K562 (cell line): ENCODE measurements around the gene MLANA. TPM values are rescaled to one million over a fixed set of nuclear protein-coding genes. Genes with fewer than 3 reads are reported as not detected.

ENCODE experiments used
- ATAC-seq: fragments of 200-7000 bp; cut with Tn5 transposase; 3 replicates; pipeline ENCODE4 v1.9.1; 2020; ENCODE audit warnings: moderate library complexity
- BruUV-seq: library from RNA; stranded (reverse); fragments of 400-500 nt; replicated peaks from 2 replicates; lab custom pipeline; 2021; lab: Mats Ljungman, UMichigan
- CTCF ChIA-PET: fragments of 300-600 bp; formaldehyde crosslinking; extraction: SDS; loops from one replicate; lab custom pipeline; 2021; ENCODE audit warnings: low intra/inter-chr PET ratio; lab: Yijun Ruan, JAX
- POLR2A ChIA-PET: fragments of 300-600, 350-650 bp; sonication (Branson Sonifier 250); formaldehyde crosslinking; extraction: SDS; loops from one replicate; lab custom pipeline; 2021; ENCODE audit warnings: antibody characterized with exemption, inconsistent platforms; lab: Yijun Ruan, JAX
- DNase-seq, 4 experiments: peaks; one replicate each; pipeline versions ENCODE4 v3.0.0 to v3.0.0-alpha.2; 2011 to 2018; ENCODE audit warnings: low spot score in 3 of 4, mixed read lengths in 3 of 4; ENCODE audit errors: extremely low read depth in 1 of 4
- FAIRE-seq: peaks from 2 replicates; lab custom pipeline; 2011; peaks lifted over from hg19 to GRCh38; lab: Jason Lieb, UNC
- H2AFZ ChIP-seq: 2 replicates; pipeline ENCODE4 v1.6.0; 2011; ENCODE audit warnings: low read depth, low read length, control low read depth, inconsistent platforms
- H3K27ac ChIP-seq: fragments of 200-600 bp; 3 replicates; pipeline ENCODE4 v1.8.0; 2011; ENCODE audit warnings: low read depth, mild to moderate bottlenecking, control low read depth, inconsistent platforms, low read length, moderate library complexity, mixed read lengths; ENCODE audit errors: extremely low read depth
- H3K27me3 ChIP-seq, 2 experiments: fragments of 300-600 bp in 1 of 2; 2 replicates in 1 of 2; 3 replicates in 1 of 2; pipeline versions ENCODE4 v1.6.0 to v1.8.0; 2011; ENCODE audit warnings: inconsistent platforms in 2 of 2, low read length in 2 of 2, mild to moderate bottlenecking in 1 of 2, mixed read lengths in 1 of 2, moderate library complexity in 1 of 2; ENCODE audit not compliant: control insufficient read depth in 2 of 2, insufficient read depth in 2 of 2
- H3K36me3 ChIP-seq: fragments of 300-600 bp; 3 replicates; pipeline ENCODE4 v1.8.0; 2011; ENCODE audit warnings: mild to moderate bottlenecking, low read length, inconsistent platforms; ENCODE audit not compliant: control insufficient read depth, insufficient read depth
- H3K4me1 ChIP-seq, 2 experiments: fragments of 200-600 bp in 1 of 2; replicated peaks in 1 of 2; 2 replicates in 1 of 2; 3 replicates in 1 of 2; pipeline versions ENCODE4 v1.5.1 to v1.8.0; 2011; ENCODE audit warnings: inconsistent platforms in 2 of 2, low read length in 2 of 2, mild to moderate bottlenecking in 1 of 2, mixed read lengths in 1 of 2, moderate library complexity in 1 of 2; ENCODE audit not compliant: control insufficient read depth in 2 of 2, insufficient read depth in 2 of 2
- H3K4me2 ChIP-seq: 2 replicates; pipeline ENCODE4 v1.6.1; 2011; ENCODE audit warnings: low read length, control low read depth, inconsistent platforms, mixed read lengths; ENCODE audit not compliant: insufficient read depth
- H3K4me3 ChIP-seq: fragments of 200-600 bp; sonication (generic), shearing (Covaris generic); 2 replicates; pipeline ENCODE4 v1.5.1; 2016; ENCODE audit warnings: control low read depth, inconsistent platforms
- H3K79me2 ChIP-seq: fragments of 200-600 bp; 3 replicates; pipeline ENCODE4 v1.8.0; 2011; ENCODE audit warnings: low read length, inconsistent platforms; ENCODE audit not compliant: control insufficient read depth, insufficient read depth
- H3K9ac ChIP-seq, 2 experiments: 2 replicates each; pipeline versions ENCODE4 v1.6.0 to v1.6.1; 2011; ENCODE audit warnings: low read depth in 2 of 2, low read length in 2 of 2, control low read depth in 1 of 2, inconsistent platforms in 1 of 2, mild to moderate bottlenecking in 1 of 2, mixed read lengths in 1 of 2; ENCODE audit not compliant: insufficient read depth in 1 of 2
- H3K9me1 ChIP-seq: one replicate; pipeline ENCODE4 v1.6.0; 2011; ENCODE audit warnings: inconsistent platforms, mild to moderate bottlenecking, low read length, moderate library complexity; ENCODE audit not compliant: control insufficient read depth, insufficient read depth
- H3K9me3 ChIP-seq: replicated peaks from 2 replicates; pipeline ENCODE4 v1.5.1; 2011; ENCODE audit warnings: low read depth, low read length, inconsistent platforms; ENCODE audit not compliant: control insufficient read depth, insufficient read depth
- H4K20me1 ChIP-seq: replicated peaks from 2 replicates; pipeline ENCODE4 v1.6.1; 2011; ENCODE audit warnings: low read length, inconsistent platforms, mixed read lengths; ENCODE audit not compliant: control insufficient read depth, insufficient read depth
- ARID3A ChIP-seq: IDR thresholded peaks from 2 replicates; pipeline ENCODE4 v1.6.1; 2012; ENCODE audit warnings: low read depth, low read length, improper control_type of control experiment, borderline replicate concordance
- CEBPG ChIP-seq, 3 experiments: fragments of 200-800 bp in 1 of 3; sonication (Bioruptor generic) in 1 of 3; sonication (generic) in 1 of 3; formaldehyde crosslinking in 1 of 3; IDR thresholded peaks in 2 of 3; conservative IDR thresholded peaks in 1 of 3; 2 replicates each; pipeline versions ENCODE4 v1.6.1 to v1.8.0; 2016 to 2022; ENCODE audit warnings: missing compliant biosample characterization in 2 of 3, missing genetic modification characterization in 2 of 3, mild to moderate bottlenecking in 1 of 3, missing genetic modification reagents in 1 of 3
- CTCF ChIP-seq, 3 experiments: IDR thresholded peaks in 2 of 3; conservative IDR thresholded peaks in 1 of 3; 2 replicates each; pipeline ENCODE4 v1.5.1; 2011 to 2012; ENCODE audit warnings: low read length in 3 of 3, mild to moderate bottlenecking in 3 of 3, control low read depth in 2 of 3, improper control_type of control experiment in 1 of 3, inconsistent platforms in 1 of 3, low read depth in 1 of 3, mixed read lengths in 1 of 3, moderate library complexity in 1 of 3; ENCODE audit not compliant: insufficient read depth in 2 of 3
- MIER1 ChIP-seq: fragments of 450-650 bp; IDR thresholded peaks from 2 replicates; pipeline ENCODE4 v1.6.1; 2016; ENCODE audit warnings: antibody characterized with exemption, mild to moderate bottlenecking, low read depth
- RAD21 ChIP-seq, 2 experiments: fragments of 250-450 bp in 1 of 2; fragments of 450-650 bp in 1 of 2; sonication (Bioruptor Pico) in 1 of 2; formaldehyde crosslinking in 1 of 2; IDR thresholded peaks in 1 of 2; conservative IDR thresholded peaks in 1 of 2; 2 replicates each; pipeline versions ENCODE4 v1.4.0 to v1.8.0; 2020 to 2022; ENCODE audit warnings: mild to moderate bottlenecking in 2 of 2, moderate library complexity in 1 of 2
- RFX1 ChIP-seq: fragments of 450-650 bp; IDR thresholded peaks from 2 replicates; pipeline ENCODE4 v1.6.1; 2016; ENCODE audit warnings: mild to moderate bottlenecking, moderate library complexity
- ZC3H8 ChIP-seq: fragments of 450-650 bp; IDR thresholded peaks from 2 replicates; pipeline ENCODE4 v1.6.1; 2017
- ZNF133 ChIP-seq: fragments of 250-450 bp; sonication (Bioruptor Pico); IDR thresholded peaks from 2 replicates; pipeline ENCODE4 v1.4.0; 2020; ENCODE audit warnings: mild to moderate bottlenecking
- ZNF134 ChIP-seq: fragments of 250-450 bp; sonication (Bioruptor Pico); conservative IDR thresholded peaks from 2 replicates; pipeline ENCODE4 v1.4.0; 2020
- ZNF184 ChIP-seq: sonication (generic); formaldehyde crosslinking; IDR thresholded peaks from 2 replicates; pipeline ENCODE4 v1.5.0; 2020; ENCODE audit warnings: missing genetic modification reagents
- ZNF311 ChIP-seq: fragments of 250-450 bp; sonication (Bioruptor Pico); IDR thresholded peaks from 2 replicates; pipeline ENCODE4 v1.4.0; 2020; ENCODE audit warnings: mild to moderate bottlenecking, moderate library complexity
- ZNF347 ChIP-seq: fragments of 450-650 bp; formaldehyde crosslinking; IDR thresholded peaks from 2 replicates; pipeline ENCODE4 v1.4.0; 2020; ENCODE audit warnings: low read depth, mild to moderate bottlenecking, moderate library complexity
- ZNF408 ChIP-seq: fragments of 250-450 bp; sonication (Bioruptor Pico); IDR thresholded peaks from 2 replicates; pipeline ENCODE4 v1.4.0; 2020; ENCODE audit warnings: low read depth, mild to moderate bottlenecking, moderate library complexity
- WGBS: fragments of 100-300 bp; shearing (Covaris generic); methylation state at CpG from one replicate; pipeline ENCODE4 v1.1.6; 2016; ENCODE audit warnings: low coverage, mixed read lengths; ENCODE audit not compliant: insufficient coverage; ENCODE audit errors: missing lambda C conversion rate; 5-methylcytosine and 5-hydroxymethylcytosine counted together
- in situ Hi-C: fragments of 300-500 bp; cut with MboI; formaldehyde crosslinking; loops from 4 replicates; pipeline ENCODE4 v1.15.0; 2018; ENCODE audit warnings: inconsistent platforms, mixed read lengths
- intact Hi-C: fragments of 100-400 bp; cut with micrococcal nuclease; formaldehyde crosslinking; loops from 2 replicates; pipeline ENCODE4 v1.14.2; 2022
- polyA plus RNA-seq, 8 experiments: library from polyadenylated mRNA; depleted of rRNA in 4 of 8; stranded (reverse) in 5 of 8; unstranded in 3 of 8; fragments of >200 nt; fragmentation: Nextera tagmentation in 2 of 8; fragmentation: Illumina TruSeq in 1 of 8; extraction: Ambion mirVana in 2 of 8; extraction: Trizol in 1 of 8; gene quantifications; 2 replicates each; pipeline versions ENCODE4 v1.2.1 to v1.2.3, GENCODE V29; 2011 to 2014; ENCODE audit warnings: inconsistent platforms in 1 of 8, missing spikeins in 1 of 8
- total RNA-seq, 7 experiments: library from RNA; depleted of rRNA in 6 of 7; stranded (reverse); fragments of >200 nt in 6 of 7; fragmentation: Illumina TruSeq in 2 of 7; extraction: Trizol in 2 of 7; gene quantifications; 2 replicates each; pipeline versions ENCODE4 v1.2.1 to v1.2.3, GENCODE V29; 2011 to 2021; ENCODE audit warnings: low replicate concordance in 1 of 7

Gene MLANA
- total and polyA plus RNA-seq, 9 of the 15 experiments (the other 6 are each of a cell fraction or from before 2014, with no cell fraction given), result not detected

- BruUV-seq, result no TSS peak
- in situ Hi-C loops (no loop called here), intact Hi-C loops (no loop called here)
- no peak overlapping the region for H2AFZ ChIP-seq
- no peak for DNase-seq
- H3K27ac ChIP-seq, result no peak overlapping the region
- no peak overlapping the region for H3K4me3 ChIP-seq
- H3K36me3 ChIP-seq, result no peaks in the 10 kb centered on the region
- ChIA-PET POLR2A (no interaction called here), CTCF (no interaction called here)
- no peak overlapping the region for H3K9ac ChIP-seq
- no peaks in the 10 kb centered on the region for H3K27me3 ChIP-seq
- no peaks in the 10 kb centered on the region for H3K79me2 ChIP-seq
- H3K9me1 ChIP-seq, result no peaks in the 10 kb centered on the region
- TF ChIP-seq ZNF408 (CRISPR knock-in tag) (no peak), ZNF184 (CRISPR knock-in tag) (no peak), ZNF133 (no peak)
- ATAC-seq, result no peak
- H4K20me1 ChIP-seq, result no peaks in the 10 kb centered on the region; the same call in 1 of the 2 replicates
- peaks cover 3 to 24% of the 10 kb centered on the region in 2 experiments; a peak in 4 of 5 replicates for H3K4me1 ChIP-seq
- no peak for FAIRE-seq
- WGBS, result 22% methylated on average over 1 of the region's 1 CpG
- H3K9me3 ChIP-seq, result no peaks in the 10 kb centered on the region
- H3K4me2 ChIP-seq, result no peak overlapping the region
Observed at GRCh38 chr9:5852987-5853386, 37.7 kb upstream of the MLANA start.

- no peaks in the 10 kb centered on the region for H3K9me3 ChIP-seq
- no peak overlapping the region for H3K9ac ChIP-seq
- no peak overlapping the region for H3K4me2 ChIP-seq
- no TSS peak for BruUV-seq
- intact Hi-C loops, result no loop called here
- H3K27ac ChIP-seq, result no peak overlapping the region
- no peaks in the 10 kb centered on the region for H3K27me3 ChIP-seq
- no peak for DNase-seq
- H3K4me3 ChIP-seq, result no peak overlapping the region
- in situ Hi-C loops, result no loop called here
- 38% methylated on average over 3 of the region's 3 CpGs for WGBS
- ChIA-PET CTCF (no interaction called here), POLR2A (no interaction called here)
- ATAC-seq, result no peak
- H3K36me3 ChIP-seq, result no peaks in the 10 kb centered on the region
- H4K20me1 ChIP-seq, result no peaks in the 10 kb centered on the region; the same call in 1 of the 2 replicates
- no peaks in the 10 kb centered on the region for H3K9me1 ChIP-seq
- H3K4me1 ChIP-seq, result peaks cover 3 to 24% of the 10 kb centered on the region in 2 experiments; a peak in 4 of 5 replicates
- H2AFZ ChIP-seq, result no peak overlapping the region
- no peaks in the 10 kb centered on the region for H3K79me2 ChIP-seq
- FAIRE-seq, result no peak
- TF ChIP-seq ARID3A (no peak), ZNF347 (CRISPR knock-in tag) (no peak), ZC3H8 (no peak), RAD21 (CRISPR knock-in tag; conservative IDR thresholded peaks at IDR 0.05 in 1 of 2, IDR thresholded peaks at IDR 0.05 in 1 of 2) (no peak), ZNF134 (CRISPR knock-in tag) (no peak), CTCF (IDR thresholded peaks at IDR 0.05 in 2 of 3, conservative IDR thresholded peaks at IDR 0.05 in 1 of 3; ENCODE audit: insufficient read depth in 2 of 3, low read depth in 1 of 3, low read length in 3 of 3) (no peak), CEBPG (CRISPR knock-in tag; IDR thresholded peaks at IDR 0.05) (no peak), CEBPG (tag; conservative IDR thresholded peaks at IDR 0.05 in 1 of 2, IDR thresholded peaks at IDR 0.05 in 1 of 2) (no peak), ZNF311 (CRISPR knock-in tag) (no peak), RFX1 (no peak), MIER1 (no peak)
Observed at GRCh38 chr9:5853617-5854016, 37.1 kb upstream of the MLANA start.
